Activated CD8-positive, alpha-beta memory T cell treated with anti-CD3 and anti-CD28 coated beads for 1 hour (primary cell): ENCODE measurements around the gene NUP210L.
"Not testable (repeated sequence)": the region's sequence is repeated elsewhere in the genome, so short reads cannot be mapped to it uniquely, and the experiment has no call there.

Experiments
- DNase-seq, 2 donors: peaks; one replicate each; pipeline ENCODE4 v3.0.0-alpha.2; 2020; ENCODE audit warnings: low read depth in 1 of 2; ENCODE audit errors: extremely low read depth in 1 of 2

The NUP210L gene

GRCh38 chr1:154170547-154171222, 15.8 kb upstream of the NUP210L start:
- no peak for DNase-seq

- DNase-seq = no peak
Observed at GRCh38 chr1:154167461-154167860, 12.6 kb upstream of the NUP210L start.

- DNase-seq = no peak
Observed at GRCh38 chr1:154166207-154166606, 11.3 kb upstream of the NUP210L start.

GRCh38 chr1:154159554-154159953, 4.7 kb upstream of the NUP210L start:
- no peak for DNase-seq

- no peak for DNase-seq
Observed at GRCh38 chr1:154158307-154159125, 3.6 kb upstream of the NUP210L start.

GRCh38 chr1:154157520-154158306, 2.8 kb upstream of the NUP210L start:
- DNase-seq = peak; percentile 30 to 50

- no peak for DNase-seq
Observed at GRCh38 chr1:154155251-154155650, 378 bp upstream of the NUP210L start.

GRCh38 chr1:154154053-154154452, 820 bp downstream of the NUP210L start:
- no peak for DNase-seq

GRCh38 chr1:154151311-154151710, 3.6 kb downstream of the NUP210L start:
- no peak for DNase-seq

- no peak for DNase-seq
Observed at GRCh38 chr1:154148807-154149206, 6.1 kb downstream of the NUP210L start.

- not testable (repeated sequence) for DNase-seq
Observed at GRCh38 chr1:154147505-154147904, 7.4 kb downstream of the NUP210L start.

GRCh38 chr1:154145986-154146385, 8.9 kb downstream of the NUP210L start:
- no peak for DNase-seq

GRCh38 chr1:154142358-154142757, 12.5 kb downstream of the NUP210L start:
- DNase-seq = no peak

- DNase-seq = no peak
Observed at GRCh38 chr1:154141240-154141639, 13.6 kb downstream of the NUP210L start.

- no peak for DNase-seq
Observed at GRCh38 chr1:154137888-154138287, 17.0 kb downstream of the NUP210L start.

- DNase-seq = no peak
Observed at GRCh38 chr1:154133256-154133655, 21.6 kb downstream of the NUP210L start.

GRCh38 chr1:154129391-154129970, 25.4 kb downstream of the NUP210L start:
- no peak for DNase-seq

GRCh38 chr1:154123205-154123604, 31.7 kb downstream of the NUP210L start:
- DNase-seq = not testable (repeated sequence)

GRCh38 chr1:154117642-154118041, 37.2 kb downstream of the NUP210L start:
- DNase-seq = no peak

- DNase-seq = no peak
Observed at GRCh38 chr1:154115180-154115579, 39.7 kb downstream of the NUP210L start.

GRCh38 chr1:154104433-154105082, 50.3 kb downstream of the NUP210L start:
- DNase-seq = no peak
